GM15510 (cell line): ENCODE measurements around the gene FBXL16.

Experiments
- POLR2A ChIP-seq: IDR thresholded peaks from 3 replicates; pipeline ENCODE4 v1.6.1; 2011; ENCODE audit warnings: borderline replicate concordance; ENCODE audit not compliant: insufficient read length; ENCODE audit errors: extremely low read depth

Gene FBXL16

GRCh38 chr16:728131-728889 lies 22.7 kb upstream of the FBXL16 start:
- TF ChIP-seq POLR2A = peak; percentile 61

GRCh38 chr16:727291-727977 lies 21.8 kb upstream of the FBXL16 start:
- peak; percentile 44 for TF ChIP-seq POLR2A

DNA sequence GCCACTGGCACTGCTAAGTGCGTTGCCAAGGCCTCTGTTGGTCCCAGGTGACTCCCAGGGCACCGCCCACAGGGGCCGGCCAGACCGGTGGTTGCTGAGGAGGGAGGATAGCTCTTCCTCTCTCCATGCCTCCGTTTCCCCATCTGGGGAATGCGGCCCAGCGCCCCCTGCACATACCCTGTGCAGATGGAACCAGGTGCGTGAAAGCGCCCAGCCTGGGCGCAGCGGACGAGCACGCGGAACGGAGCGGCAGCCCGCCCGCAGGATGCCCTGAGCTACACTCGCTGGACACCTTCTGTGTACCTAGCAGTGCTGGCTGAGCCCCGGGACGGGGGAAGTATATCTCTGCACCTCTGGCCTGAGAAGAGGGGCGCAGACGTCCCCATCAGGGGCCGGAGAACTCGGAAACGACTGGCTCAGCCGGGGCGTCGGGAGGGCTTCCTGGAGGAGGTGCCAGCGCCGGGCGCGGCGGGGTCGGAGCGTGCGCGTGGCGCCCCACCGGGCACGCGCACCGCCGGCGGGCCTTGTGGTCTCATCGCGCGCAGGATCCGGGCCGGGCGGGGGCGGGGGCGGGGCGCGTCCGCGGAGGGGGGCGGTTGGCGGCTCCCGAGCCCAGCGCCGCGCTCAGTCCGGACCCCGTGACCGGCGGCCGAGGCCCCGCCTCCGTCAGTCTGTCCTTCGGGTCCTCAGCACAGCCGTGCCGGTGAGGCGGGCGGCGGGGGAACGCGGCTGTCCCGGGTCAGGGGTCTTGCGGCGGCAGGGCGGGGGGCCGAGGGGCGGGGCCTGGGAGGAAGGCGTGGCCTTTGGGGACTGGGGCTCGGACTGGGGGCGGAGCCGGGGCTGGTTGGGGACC lies 21.1 kb upstream of the FBXL16 start, which contains the start of the genes CCDC78 and HAGHL:
Gene CCDC78 (minus strand): TSS at position 6 of the 853 bp plus-strand sequence. CDS start 76 bp downstream, outside the sequence.
Gene HAGHL (plus strand): TSS at position 669 of the 853 bp plus-strand sequence. CDS start 404 bp downstream, outside the sequence.
- no peak for TF ChIP-seq POLR2A

GRCh38 chr16:726188-726437 lies 20.5 kb upstream of the FBXL16 start:
- no peak for TF ChIP-seq POLR2A

DNA sequence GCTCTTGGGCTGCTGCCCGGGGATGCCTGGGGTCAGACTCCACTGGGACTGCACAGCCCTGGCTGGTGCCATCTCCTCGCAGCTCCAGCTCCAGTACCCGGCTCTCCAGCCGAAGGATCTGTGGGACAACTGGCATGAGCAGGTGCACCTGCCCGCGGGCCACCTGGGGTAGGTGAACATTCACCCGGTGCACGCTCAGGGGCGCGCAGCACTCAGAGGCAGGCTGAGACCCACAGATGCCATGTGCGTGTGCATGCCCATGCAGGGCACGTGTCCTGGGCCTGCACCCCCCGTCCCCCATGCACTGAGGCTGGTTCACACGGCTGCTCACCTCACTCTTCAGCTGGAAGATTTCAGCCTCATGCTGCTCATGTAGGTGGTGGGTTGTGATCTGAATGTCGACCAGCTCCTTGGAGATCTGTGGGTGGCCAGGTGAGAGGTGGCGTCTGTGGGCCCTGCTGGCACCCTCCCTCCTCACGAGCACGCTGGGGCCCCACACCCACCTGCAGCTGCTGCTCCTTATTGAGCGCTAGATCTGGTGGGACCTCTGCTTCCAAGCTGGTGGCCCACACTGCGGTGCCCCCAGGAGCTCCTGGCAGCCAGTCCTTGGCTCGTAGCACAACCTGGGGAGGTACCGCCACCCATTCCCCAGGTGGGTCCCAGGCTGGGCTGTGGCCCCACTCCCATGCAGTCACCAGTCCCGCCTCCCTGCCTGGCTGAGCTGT lies 20.0 kb upstream of the FBXL16 start:
- TF ChIP-seq POLR2A = no peak

GRCh38 chr16:725041-725376 lies 19.4 kb upstream of the FBXL16 start:
- no peak for TF ChIP-seq POLR2A

GRCh38 chr16:724188-725040 lies 18.8 kb upstream of the FBXL16 start:
- peak; percentile 11 for TF ChIP-seq POLR2A

GRCh38 chr16:723695-724094 lies 18.1 kb upstream of the FBXL16 start:
- TF ChIP-seq POLR2A = no peak

DNA sequence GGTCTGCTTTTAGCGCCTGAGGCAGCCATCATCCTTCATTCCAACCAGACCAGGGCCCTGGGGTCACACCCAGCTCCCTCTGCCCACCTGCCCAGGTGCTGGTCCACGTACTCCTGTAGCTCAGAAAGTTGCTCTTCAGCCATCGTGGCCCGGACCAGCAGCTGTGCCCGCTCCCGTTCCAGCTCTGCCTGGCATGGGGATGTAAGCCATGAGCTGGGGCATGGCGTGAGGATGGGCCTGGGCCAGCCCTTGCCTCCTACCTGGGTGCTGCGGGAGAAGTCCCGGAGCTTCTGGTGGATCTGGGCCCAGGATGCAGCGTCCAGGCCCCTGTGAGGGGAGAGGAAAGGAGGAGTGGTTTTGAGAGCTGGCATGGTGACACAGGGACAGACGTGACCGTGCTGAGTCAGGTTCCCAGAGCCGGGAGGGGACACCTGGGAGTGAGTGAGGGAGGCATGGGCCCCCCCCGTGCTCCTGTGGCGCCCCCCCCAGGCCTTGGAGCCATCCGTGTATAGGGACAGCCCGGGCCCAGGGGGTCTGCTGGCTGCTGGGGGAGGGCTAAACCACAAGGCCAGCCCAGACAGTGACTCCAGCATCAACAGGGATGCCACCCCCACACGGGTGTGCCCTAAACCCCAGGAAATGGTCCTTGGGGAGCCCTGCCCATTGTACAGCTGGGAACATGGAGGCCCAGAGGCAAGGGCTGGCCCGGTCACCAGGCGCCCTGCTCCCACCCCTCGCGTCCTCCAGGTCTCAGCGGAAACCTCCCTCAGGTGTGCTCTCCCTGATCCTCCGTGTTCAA lies 17.4 kb upstream of the FBXL16 start:
- peak; percentile 14 for TF ChIP-seq POLR2A

- TF ChIP-seq POLR2A = no peak
These were observed 16.4 kb upstream of the FBXL16 start for GRCh38 chr16:721765-722540.

DNA sequence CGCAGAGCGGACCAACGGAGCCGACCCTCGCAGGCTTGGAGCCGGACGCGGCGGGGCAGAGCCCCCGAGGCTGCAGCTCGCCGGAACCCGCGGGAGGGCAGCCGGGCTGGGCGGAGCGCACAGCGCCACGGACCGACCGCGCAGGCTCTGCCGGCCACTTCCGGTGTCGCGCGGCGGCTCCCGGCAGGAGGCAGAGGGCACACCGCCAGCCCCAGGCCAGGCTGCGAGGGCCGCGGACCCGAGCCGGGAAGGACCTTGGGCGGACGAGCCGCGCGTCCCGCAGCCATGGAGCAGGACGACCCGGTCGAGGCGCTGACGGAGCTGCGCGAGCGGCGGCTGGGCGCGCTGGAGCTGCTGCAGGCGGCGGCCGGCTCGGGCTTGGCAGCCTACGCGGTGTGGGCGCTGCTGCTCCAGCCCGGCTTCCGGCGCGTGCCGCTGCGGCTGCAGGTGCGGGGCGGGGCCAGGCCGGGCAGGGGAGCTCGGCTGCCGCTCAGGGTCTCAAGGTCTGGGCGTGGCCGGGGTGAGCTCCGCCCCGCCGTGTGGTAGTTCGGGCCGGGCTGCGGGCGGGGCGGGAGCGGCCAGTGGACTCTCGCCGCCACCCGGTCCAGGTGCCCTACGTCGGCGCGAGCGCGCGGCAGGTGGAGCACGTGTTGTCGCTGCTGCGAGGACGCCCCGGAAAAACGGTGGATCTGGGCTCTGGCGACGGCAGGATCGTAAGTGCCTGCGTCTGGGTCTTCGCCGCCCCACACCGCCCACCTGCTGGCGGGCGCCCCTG lies 15.6 kb upstream of the FBXL16 start, which contains the start of gene ANTKMT:
Gene ANTKMT (plus strand): TSS at position 157 of the 775 bp plus-strand sequence. CDS start 129 bp downstream, at position 286.
- peak; percentile 96 for TF ChIP-seq POLR2A

DNA sequence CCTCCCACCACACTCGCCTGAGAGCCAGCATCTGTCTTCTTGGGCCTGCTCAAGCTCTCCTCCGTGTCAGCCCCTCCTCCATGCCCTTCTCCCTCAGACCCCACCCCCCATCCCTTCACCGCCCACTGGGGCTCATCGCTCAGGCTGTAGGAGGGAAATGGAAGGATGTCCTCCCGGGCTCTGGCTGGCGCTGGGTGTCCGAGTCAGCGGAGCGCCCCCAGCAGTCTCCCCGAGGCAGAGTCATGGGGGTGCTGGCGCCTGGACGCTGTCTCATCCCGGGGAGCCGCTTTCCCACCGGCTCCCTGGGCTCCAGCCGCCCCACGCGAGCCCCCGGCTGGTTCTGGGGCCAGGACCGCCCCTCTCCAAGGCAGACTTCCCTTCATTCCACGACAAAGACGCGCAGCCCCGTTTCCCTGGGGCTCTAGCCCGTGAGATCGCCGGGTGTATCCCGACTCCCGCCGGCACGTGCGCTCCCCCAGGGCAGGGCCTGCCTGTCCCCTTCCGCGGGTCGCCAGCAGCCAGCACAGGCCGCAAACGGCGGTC lies 14.9 kb upstream of the FBXL16 start:
- no peak for TF ChIP-seq POLR2A
